SK-N-MC (cell line): Measurements from ENCODE around the gene SCRG1.

ENCODE experiments used
- EZH2 ChIP-seq: fragments of 200-600 bp; sonication (generic); IDR thresholded peaks from one replicate; pipeline ENCODE4 v1.6.1; 2017; ENCODE audit warnings: antibody characterized with exemption
- POLR2AphosphoS5 ChIP-seq: IDR thresholded peaks from 2 replicates; pipeline ENCODE4 v1.6.1; 2012; ENCODE audit warnings: mild to moderate bottlenecking, low read depth, low read length, borderline replicate concordance

DNA sequence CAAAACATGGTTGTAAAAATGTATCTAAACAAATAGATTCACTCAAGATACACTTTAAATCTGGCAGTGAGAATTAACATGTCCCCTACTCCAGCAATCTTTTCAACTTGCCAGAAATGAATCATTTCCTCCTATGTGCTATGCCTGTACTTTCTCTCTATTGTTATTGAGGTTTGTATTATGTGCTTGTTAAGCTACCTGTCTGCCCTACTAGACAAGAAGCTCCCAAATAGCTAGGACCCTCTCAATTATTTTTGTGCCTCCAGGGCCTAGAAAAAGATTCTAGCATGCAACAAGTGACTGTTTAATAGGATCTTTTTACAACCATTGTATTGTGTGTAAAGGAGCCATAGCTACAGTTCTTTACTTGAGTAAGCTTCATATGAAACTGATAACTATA, 31.6 kb downstream of the SCRG1 start:
- no peak for TF ChIP-seq EZH2
- TF ChIP-seq POLR2AphosphoS5 = no peak
